ENCODE measurements around the gene TARBP2.
"Not testable (repeated sequence)": the region's sequence is repeated elsewhere in the genome, so short reads cannot be mapped to it uniquely, and the experiment has no call there.

TARBP2 gene

DNA sequence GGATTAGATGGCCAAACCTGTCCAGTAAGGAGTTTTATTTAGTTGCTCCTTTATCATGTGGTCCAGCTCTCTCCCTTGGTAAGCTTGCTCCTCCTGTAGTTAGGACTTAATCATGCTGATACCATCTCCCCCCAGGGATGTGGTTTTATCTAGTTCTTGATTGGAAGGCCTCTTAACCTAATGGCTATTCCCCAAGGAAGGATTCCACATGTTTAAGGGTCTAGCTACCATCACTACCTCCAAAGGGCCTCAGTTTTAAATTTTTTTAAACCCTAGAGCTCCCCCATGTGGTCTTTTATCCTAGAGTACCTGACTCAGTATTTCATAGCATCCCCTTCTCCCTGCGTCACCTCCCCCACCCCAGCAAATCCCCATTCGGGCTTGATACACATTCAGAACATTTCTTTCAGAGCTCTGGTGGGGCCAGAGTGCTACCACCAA lies 24.3 kb upstream of the TARBP2 start:
- no peak for DNase-seq

- DNase-seq, result no peak
Measured at GRCh38 chr12:53478865-53479264, 22.2 kb upstream of the TARBP2 start.

- no peak for DNase-seq
Measured at GRCh38 chr12:53479331-53479730, 21.8 kb upstream of the TARBP2 start.

- DNase-seq, result no peak
Measured at GRCh38 chr12:53480491-53481442, 20.3 kb upstream of the TARBP2 start.

GRCh38 chr12:53481458-53481857 lies 19.6 kb upstream of the TARBP2 start:
- not testable (repeated sequence) for DNase-seq

DNA sequence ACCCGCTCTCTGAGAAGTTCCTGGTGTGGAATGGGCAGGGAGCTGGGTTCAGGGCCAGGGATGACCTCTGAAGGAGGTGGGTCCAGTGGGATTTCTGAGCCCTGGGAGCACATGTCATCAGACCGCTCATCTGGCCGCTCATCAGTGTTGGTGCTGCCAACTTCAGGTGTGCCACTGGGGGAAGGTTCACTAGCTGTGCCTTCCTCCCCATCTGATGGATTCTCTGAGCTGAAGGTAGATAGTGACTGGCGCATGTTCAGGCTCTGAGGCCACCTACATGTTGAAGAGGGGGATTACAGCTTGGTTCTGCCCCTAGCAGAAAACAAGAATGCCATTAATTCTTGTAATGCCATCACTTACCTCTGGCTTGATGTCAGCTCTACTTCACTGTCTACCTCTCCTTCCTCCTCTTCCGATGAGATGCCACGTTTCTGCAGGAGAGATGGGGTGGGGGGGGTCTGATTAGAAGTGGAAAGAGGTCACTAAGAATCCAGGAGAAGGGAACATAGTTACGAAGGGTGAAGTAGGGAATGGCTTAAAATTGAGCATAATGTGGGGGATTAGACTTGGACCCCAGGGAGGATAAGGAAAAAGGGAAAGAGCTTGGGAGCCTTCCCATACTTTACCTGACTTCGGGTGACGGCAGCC lies 19.0 kb upstream of the TARBP2 start:
- no peak for DNase-seq

DNA sequence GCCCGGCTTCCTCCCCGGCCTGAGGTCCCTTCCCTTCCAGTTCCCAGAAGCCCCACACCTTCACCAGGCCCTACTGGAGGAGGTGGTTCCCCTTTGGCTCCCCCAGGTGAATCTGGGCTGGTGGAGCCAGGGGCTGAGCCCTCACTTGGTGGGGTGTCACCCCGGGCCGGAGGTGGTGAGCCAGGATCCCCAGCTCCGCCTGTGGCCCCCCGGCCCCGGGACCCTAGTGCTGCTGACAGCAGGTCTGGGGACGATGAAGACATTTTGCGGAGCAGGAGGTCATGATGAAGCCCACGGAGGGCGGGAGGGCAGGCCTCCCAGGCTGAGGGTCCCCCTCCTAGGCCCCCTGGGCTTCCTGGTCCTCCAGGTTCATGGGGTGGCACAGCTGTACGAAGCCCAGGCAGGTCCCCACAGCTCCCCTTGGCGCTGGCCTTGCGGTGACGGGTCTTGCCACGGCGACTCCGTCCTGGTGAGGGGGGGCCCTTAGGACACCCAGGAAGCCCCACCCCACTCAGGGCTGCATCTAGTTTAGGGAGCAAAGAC lies 18.4 kb upstream of the TARBP2 start:
- DNase-seq, result no peak

- DNase-seq, result no peak
Measured at GRCh38 chr12:53483225-53483978, 17.7 kb upstream of the TARBP2 start.

DNA sequence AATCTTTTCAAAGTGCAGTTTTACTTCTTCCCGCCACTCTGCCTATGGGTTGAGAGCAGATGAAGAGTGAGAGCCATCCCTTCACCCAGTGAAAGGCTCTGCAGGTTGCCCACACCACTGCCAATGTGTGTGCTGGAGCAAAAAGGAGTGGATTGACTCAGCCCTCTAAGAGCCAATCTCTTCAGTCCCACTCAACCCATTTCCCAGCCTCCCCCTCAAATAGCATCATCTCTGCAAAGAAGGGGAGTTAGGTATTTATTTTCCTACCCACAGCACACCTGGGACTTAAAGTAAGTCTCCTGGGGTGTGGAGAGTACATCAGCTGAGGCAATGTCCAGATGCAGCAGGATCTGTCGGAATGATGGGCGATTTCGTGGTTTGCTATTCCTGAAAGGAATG lies 17.1 kb upstream of the TARBP2 start:
- DNase-seq, result no peak

DNA sequence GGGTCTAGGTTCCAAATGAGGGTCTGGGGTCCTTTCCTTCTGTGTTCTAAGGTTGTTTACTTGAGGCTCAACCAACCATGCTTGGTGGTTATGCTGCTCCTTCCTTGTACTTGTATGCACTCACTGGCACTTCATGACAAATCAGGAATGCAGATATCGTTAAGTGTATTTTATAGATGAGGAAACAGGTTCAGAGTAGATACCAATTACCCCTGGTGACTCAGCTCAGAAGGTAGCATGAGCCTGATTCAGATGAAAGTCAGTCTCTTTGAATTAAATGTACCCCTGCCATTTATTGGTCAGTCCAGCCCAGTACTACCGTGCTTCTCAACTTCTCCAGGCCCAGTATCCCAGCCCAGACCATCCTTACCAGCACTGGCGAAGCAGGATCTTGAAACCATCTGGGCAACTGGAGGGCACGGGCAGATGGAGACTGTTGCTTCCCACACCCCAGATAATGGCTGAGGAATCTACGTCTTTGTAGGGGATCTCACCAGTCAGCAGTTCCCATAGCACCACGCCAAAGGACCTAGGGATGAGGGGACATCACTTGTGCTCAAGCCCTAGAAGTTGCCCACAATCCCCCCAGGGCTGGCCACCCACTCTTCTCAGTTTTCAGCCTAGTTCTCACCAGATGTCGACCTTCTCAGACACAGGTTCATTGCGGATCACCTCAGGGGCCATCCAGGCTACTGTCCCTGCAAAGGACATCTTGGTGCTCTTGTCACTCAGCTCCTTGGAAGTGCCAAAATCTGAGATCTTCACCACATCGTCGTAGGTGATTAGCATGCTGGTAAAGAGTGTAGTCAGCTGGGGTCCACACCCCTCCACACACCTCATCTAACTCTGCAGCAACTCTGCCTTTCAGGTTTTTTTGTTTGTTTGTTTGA lies 16.2 kb upstream of the TARBP2 start:
- DNase-seq, result no peak

DNA sequence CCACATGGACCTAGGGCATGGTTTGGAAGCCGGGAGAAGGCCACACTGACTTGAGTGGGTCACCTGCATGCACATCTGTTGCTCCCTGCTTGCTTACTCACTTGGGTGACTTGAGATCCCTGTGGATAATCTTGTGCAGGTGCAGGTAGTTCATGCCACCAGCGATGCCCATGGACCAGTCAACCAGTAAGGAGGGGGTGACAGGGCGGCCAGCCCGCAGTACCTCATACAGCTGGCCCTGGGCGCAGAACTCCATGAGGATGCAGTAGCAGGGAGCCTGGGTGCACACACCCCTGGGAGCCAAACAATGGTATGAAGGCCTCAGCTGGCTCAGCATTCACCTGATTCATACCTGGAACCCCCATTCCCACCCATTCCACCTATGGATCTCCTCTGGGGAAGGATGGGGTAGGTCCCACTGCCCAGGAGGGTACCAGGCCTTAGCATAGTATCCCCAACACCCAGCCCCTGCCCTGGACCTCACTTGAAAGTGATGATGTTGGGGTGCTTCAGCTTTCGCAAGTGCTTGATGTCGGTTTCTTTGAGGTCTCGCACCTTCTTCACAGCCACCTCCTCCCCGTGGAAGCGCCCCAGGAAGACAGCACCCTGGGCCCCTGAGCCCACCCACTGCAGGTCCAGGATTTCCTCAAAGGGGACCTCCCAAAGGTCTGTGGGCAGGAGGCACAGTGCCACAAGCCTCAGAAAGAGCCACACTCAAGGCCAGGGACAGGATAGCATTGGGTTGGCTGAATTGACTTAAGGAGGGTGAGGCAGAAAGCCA lies 14.9 kb upstream of the TARBP2 start:
- DNase-seq, result no peak

DNA sequence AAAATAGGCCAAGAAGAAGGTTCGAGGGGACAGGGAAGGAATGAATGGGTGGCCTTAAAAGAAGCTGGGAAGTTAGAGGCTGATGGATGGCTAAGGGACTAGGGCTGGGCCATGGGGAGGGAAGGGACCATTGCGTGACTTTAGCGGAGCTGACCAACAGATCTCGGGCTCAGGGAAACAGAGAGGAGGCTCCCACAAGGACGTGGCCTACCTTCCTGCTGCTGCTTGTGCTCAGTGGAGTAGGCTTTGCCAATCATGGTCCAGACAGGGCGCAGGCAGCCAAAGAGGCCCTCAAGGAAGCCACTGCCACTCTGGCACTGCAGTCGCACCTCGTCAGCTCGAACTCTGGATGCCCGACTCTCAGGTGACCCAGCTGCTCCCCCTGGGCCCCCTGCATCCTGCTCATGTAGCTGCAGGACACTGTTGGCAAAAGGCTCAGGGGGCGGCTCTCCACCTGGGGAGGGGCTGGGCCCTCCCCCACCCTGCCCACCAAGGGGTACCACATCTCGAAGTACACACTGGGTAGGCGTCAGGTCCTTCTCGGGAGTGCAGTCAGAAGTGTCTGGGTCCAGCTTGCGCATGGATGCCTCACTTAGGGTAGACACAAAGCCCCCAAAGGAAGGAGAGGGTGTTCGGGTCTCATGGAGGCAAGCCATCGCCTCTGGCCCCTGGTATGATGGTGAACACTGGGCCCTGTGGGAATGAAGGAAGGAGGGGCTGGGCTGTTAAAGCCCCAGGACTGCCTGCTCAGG lies 14.2 kb upstream of the TARBP2 start:
- DNase-seq, result no peak

GRCh38 chr12:53489242-53489864 lies 11.7 kb upstream of the TARBP2 start:
- no peak for DNase-seq

GRCh38 chr12:53492188-53492587 lies 8.9 kb upstream of the TARBP2 start:
- DNase-seq, result no peak

GRCh38 chr12:53492830-53493609 lies 8.1 kb upstream of the TARBP2 start:
- peak; percentile 77 for DNase-seq

DNA sequence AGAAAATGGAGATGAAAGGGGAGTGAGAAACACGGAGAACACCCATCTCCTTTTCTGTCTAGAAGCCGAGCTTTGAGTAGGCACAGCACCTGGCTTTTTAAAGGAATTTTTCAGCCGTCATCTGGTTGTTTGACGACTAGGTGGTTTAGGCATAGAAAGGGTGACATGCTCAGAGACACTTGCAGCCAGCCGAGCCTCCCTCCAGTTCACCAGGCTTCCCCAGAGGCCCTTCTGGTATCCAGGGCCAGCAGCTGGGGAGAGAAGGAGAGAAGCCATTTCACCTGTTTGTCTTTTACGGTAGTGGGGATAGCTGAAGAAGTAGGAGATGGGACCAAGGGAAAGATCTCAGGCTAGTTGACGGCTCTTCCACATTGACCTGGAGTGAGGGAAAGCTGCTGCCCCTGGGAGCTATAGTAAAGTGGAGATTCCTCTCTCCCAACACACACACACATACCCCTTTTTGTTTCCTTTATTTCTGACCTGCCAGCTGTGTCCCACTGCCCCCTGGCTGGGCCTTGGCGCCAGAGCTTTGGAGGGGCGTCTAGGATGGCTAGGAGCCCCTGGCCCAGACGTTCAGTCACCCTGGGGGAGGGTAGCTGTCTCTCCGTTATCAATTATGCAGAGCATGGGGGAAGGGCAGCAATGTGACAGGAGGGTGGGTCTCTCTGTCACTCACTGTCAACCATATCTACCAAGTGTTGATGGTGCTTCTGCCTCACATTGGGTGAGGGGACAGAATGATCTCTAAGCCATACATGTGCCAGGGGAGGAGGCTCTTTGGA lies 7.3 kb upstream of the TARBP2 start:
- DNase-seq, result no peak

DNA sequence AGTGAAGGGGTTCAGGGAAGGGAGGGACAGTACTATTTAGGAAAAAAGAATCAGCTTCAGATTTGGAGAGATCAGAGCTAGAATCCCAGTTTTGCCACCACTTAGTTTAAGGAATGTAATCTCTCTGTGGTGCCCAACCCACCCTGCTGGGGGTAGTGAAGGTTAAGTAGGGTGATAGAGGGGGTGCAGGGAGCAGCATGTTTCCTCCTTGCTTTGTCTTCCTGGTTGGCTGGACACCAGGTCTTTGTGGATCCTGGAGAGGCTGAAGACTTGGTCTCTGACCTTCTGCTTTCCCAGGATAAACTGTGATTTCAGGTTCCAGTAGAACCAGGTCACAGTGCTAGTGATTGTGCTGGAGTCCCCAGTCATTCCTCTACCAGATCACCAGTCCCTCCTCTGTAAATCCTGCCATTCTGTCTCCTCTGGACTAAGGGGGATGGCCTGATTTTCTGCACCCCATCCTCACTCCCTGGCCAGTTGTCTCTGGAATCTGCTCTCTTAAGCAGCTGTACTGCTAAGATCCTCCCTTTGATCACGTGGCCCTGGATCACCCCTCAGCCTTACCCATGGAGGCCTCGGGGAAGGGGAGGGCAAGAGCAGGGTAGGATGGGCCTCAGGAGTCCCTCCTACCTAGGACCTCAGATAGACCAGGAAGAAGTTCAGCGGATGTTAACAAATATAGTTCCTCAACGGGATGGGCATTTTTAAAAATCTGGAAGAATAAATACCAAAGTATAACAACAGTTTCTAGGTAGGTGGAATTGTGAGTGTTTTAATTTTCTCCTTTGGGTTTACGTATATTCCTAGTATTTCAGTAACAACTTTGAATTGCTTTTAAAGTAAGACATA lies 5.0 kb upstream of the TARBP2 start:
- DNase-seq, result no peak

GRCh38 chr12:53496752-53497032 lies 4.4 kb upstream of the TARBP2 start:
- no peak for DNase-seq

Measured in activated effector memory CD4-positive, alpha-beta T cell treated with Interleukin-2 at 50 U/mL for 16 hours (primary cell).